GM12878 (cell line): Measurements from ENCODE around the gene TESPA1. TPM values are rescaled to one million over a fixed set of nuclear protein-coding genes. Genes with fewer than 3 reads are reported as not detected.

Experiments
- BACH1 ChIP-seq: fragments of 450-650 bp; IDR thresholded peaks from 2 replicates; pipeline ENCODE4 v1.6.1; 2017; ENCODE audit warnings: mild to moderate bottlenecking, borderline replicate concordance
- E2F8 ChIP-seq: fragments of 450-650 bp; IDR thresholded peaks from 2 replicates; pipeline ENCODE4 v1.6.1; 2018; ENCODE audit warnings: mild to moderate bottlenecking, low read depth, moderate library complexity; ENCODE audit not compliant: partially characterized antibody
- EP300 ChIP-seq, 2 experiments: fragments of 150-350 bp in 1 of 2; IDR thresholded peaks; 2 replicates each; pipeline ENCODE4 v1.6.1; 2011 to 2012; ENCODE audit warnings: low read depth in 2 of 2, low read length in 2 of 2, borderline replicate concordance in 1 of 2, improper control_type of control experiment in 1 of 2, inconsistent platforms in 1 of 2; ENCODE audit not compliant: control insufficient read depth in 1 of 2
- IKZF1 ChIP-seq: fragments of 450-650 bp; conservative IDR thresholded peaks from 2 replicates; pipeline ENCODE4 v1.6.1; 2017; ENCODE audit warnings: antibody characterized with exemption, mild to moderate bottlenecking
- MXI1 ChIP-seq: fragments of 150-350 bp; IDR thresholded peaks from 2 replicates; pipeline ENCODE4 v1.6.1; 2011; ENCODE audit warnings: low read depth, mild to moderate bottlenecking, inconsistent platforms, low read length, improper control_type of control experiment
- POLR2AphosphoS2 ChIP-seq: IDR thresholded peaks from 2 replicates; pipeline ENCODE4 v1.6.1; 2011; ENCODE audit warnings: low read depth, mild to moderate bottlenecking, low read length, improper control_type of control experiment, moderate library complexity
- SIN3A ChIP-seq: IDR thresholded peaks from 2 replicates; pipeline ENCODE4 v1.6.1; 2012; ENCODE audit warnings: low read depth, low read length, improper control_type of control experiment
- SPI1 ChIP-seq: IDR thresholded peaks from 2 replicates; pipeline ENCODE4 v1.6.1; 2011; ENCODE audit warnings: low read depth, mild to moderate bottlenecking, low read length, moderate library complexity, borderline replicate concordance; ENCODE audit not compliant: insufficient read depth
- polyA plus RNA-seq, 11 experiments: library from polyadenylated mRNA; depleted of rRNA in 4 of 11; unstranded in 6 of 11; stranded (reverse) in 5 of 11; fragments of >200 nt; fragmentation: Nextera tagmentation in 4 of 11; fragmentation: Illumina TruSeq in 1 of 11; extraction: Ambion mirVana in 4 of 11; extraction: Trizol in 1 of 11; gene quantifications; 1 replicate in 1 of 11; 2 replicates in 10 of 11; pipeline versions ENCODE4 v1.2.1 to v1.2.3, GENCODE V29; 2011 to 2016; ENCODE audit warnings: inconsistent platforms in 2 of 11, missing spikeins in 2 of 11, low read depth in 1 of 11
- total RNA-seq, 4 experiments: library from RNA; depleted of rRNA in 3 of 4; stranded (reverse); fragments of >200 nt in 3 of 4; fragmentation: Illumina TruSeq in 1 of 4; extraction: Trizol in 1 of 4; gene quantifications; 2 replicates each; pipeline versions ENCODE4 v1.2.1 to v1.2.3, GENCODE V29; 2013 to 2021
- TF ChIP-seq, protein P1 (sequence below): fragments of 450-650 bp; IDR thresholded peaks from 2 replicates; pipeline ENCODE4 v1.6.1; 2014; ENCODE audit warnings: mild to moderate bottlenecking

TESPA1 gene
- total and polyA plus RNA-seq, 10 of the 15 experiments (the other 5 are each of a cell fraction or from before 2014, with no cell fraction given), result 13.8 to 56.2 (median 23.9) TPM

DNA sequence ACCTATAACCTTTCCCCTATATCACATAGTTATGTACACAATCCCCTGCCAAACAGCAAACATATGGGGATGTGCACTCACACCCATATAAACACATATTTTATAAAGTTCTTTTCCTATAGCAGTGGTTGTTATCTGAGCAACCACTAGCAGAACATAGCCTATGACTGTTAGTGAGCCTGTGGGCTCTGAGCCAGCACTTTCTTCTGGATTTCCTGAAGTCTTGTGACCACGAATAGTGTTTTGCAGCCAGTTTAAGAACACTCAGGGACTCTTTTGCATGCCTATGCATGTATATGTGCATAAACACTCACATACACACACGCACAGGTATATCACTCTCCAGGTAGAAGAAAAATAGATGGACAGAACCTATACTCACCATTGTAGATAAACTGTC is 17.1 kb downstream of the TESPA1 start (continued):
- no peak for TF ChIP-seq E2F8
- no peak for TF ChIP-seq MXI1
- TF ChIP-seq BACH1, result no peak
- TF ChIP-seq IKZF1, result no peak
- no peak for TF ChIP-seq SIN3A
- TF ChIP-seq POLR2AphosphoS2, result no peak
- no peak for TF ChIP-seq EP300 (IDR thresholded peaks at IDR 0.05; ENCODE audit: borderline replicate concordance in 1 of 2, control insufficient read depth in 1 of 2, low read depth in 2 of 2, low read length in 2 of 2)
- TF ChIP-seq, protein P1, sequence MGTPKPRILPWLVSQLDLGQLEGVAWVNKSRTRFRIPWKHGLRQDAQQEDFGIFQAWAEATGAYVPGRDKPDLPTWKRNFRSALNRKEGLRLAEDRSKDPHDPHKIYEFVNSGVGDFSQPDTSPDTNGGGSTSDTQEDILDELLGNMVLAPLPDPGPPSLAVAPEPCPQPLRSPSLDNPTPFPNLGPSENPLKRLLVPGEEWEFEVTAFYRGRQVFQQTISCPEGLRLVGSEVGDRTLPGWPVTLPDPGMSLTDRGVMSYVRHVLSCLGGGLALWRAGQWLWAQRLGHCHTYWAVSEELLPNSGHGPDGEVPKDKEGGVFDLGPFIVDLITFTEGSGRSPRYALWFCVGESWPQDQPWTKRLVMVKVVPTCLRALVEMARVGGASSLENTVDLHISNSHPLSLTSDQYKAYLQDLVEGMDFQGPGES, result no peak
- no peak for TF ChIP-seq SPI1
